ENCODE measurements around the gene CMC4. TPM values are rescaled to one million over a fixed set of nuclear protein-coding genes. Genes with fewer than 3 reads are reported as not detected.

The CMC4 gene
- total RNA-seq, 1 donor from 2014 or later: 6.2 TPM

DNA sequence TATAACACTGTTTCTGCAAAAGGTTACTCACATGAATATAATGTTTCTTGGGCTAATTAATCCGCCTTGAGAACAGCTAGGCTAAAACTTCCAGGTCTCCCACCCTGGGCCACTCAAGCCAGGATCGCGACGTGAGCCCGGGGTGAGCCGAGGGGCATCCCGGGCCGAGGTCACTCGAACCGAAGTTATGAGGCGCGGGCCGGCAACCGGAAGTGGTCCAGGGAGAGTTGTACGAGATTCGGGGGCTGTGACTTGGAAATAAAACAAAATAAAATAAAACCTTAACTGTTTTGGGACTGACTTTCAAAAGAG, 317 bp downstream of the CMC4 start:
- peak overlapping the region; percentile 76 for H3K4me3 Mint-ChIP-seq
- peaks cover 22% of the 10 kb centered on the region for H3K9me3 Mint-ChIP-seq
- DNase-seq (ENCODE audit: low spot score in 2 of 2, unreplicated experiment in 2 of 2): no peak
- H3K27me3 Mint-ChIP-seq (ENCODE audit: low read depth): no peaks in the 10 kb centered on the region
- H3K36me3 Mint-ChIP-seq: peaks cover 11% of the 10 kb centered on the region
- H3K4me1 Mint-ChIP-seq: peaks cover 18% of the 10 kb centered on the region
- peak overlapping the region; percentile 73 for H3K27ac Mint-ChIP-seq
- TF ChIP-seq, protein P1, sequence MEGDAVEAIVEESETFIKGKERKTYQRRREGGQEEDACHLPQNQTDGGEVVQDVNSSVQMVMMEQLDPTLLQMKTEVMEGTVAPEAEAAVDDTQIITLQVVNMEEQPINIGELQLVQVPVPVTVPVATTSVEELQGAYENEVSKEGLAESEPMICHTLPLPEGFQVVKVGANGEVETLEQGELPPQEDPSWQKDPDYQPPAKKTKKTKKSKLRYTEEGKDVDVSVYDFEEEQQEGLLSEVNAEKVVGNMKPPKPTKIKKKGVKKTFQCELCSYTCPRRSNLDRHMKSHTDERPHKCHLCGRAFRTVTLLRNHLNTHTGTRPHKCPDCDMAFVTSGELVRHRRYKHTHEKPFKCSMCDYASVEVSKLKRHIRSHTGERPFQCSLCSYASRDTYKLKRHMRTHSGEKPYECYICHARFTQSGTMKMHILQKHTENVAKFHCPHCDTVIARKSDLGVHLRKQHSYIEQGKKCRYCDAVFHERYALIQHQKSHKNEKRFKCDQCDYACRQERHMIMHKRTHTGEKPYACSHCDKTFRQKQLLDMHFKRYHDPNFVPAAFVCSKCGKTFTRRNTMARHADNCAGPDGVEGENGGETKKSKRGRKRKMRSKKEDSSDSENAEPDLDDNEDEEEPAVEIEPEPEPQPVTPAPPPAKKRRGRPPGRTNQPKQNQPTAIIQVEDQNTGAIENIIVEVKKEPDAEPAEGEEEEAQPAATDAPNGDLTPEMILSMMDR (IDR thresholded peaks at IDR 0.05; ENCODE audit: unreplicated experiment): no peak

DNA sequence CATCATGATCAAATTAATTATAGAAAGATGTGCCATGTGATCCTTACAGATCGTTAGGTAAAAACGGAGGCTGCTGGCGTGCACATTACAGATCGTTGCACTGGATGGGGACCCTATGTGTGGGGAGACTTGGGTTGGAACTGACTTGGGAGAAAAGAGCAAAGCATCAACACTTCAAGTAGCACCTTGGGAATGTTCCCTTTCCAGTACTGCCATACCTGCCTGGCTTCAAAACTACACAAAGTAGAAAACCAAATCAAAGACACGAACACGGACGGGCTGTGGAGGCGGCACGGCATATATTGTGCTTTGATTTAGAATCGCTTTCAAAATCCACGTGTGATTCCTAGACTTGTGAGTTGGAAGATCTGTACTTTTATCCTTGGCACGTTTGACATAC, 898 bp downstream of the CMC4 start:
- peaks cover 8% of the 10 kb centered on the region for H3K36me3 Mint-ChIP-seq
- peak overlapping the region; percentile 65 for H3K27ac Mint-ChIP-seq
- H3K4me1 Mint-ChIP-seq: peaks cover 18% of the 10 kb centered on the region
- no peaks in the 10 kb centered on the region for H3K27me3 Mint-ChIP-seq (ENCODE audit: low read depth)
- no peak for DNase-seq (ENCODE audit: low spot score in 2 of 2, unreplicated experiment in 2 of 2)
- TF ChIP-seq, protein P1 (IDR thresholded peaks at IDR 0.05; ENCODE audit: unreplicated experiment): no peak
- H3K9me3 Mint-ChIP-seq: peaks cover 17% of the 10 kb centered on the region
- H3K4me3 Mint-ChIP-seq: peak overlapping the region; percentile 76

DNA sequence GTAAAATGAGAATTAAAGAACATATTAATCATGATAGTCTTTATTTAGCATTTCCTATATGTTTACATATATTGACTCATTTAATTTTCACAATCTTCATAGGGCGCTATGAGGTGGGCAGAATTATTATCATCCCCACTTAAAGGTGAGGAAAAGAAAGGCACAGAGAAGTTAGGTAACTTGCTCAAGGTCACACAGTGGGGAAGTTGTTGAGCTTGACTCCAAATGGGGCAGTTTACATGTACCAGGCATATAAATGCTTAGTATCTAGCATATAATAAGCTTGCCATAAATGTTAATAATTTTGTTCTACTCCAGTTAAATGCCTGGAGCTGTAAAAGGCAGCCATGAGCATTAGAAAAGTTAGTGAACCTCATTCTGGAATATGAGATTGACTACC, 1.5 kb downstream of the CMC4 start:
- Mint-ChIP-seq H3K27me3 (ENCODE audit: low read depth) (no peaks in the 10 kb centered on the region), H3K4me1 (peaks cover 18% of the 10 kb centered on the region), H3K4me3 (peak overlapping the region; percentile 76), H3K36me3 (peaks cover 8% of the 10 kb centered on the region), H3K27ac (no peak overlapping the region), H3K9me3 (peaks cover 15% of the 10 kb centered on the region)
- TF ChIP-seq, protein P1 (IDR thresholded peaks at IDR 0.05; ENCODE audit: unreplicated experiment): no peak
- no peak for DNase-seq (ENCODE audit: low spot score in 2 of 2, unreplicated experiment in 2 of 2)

DNA sequence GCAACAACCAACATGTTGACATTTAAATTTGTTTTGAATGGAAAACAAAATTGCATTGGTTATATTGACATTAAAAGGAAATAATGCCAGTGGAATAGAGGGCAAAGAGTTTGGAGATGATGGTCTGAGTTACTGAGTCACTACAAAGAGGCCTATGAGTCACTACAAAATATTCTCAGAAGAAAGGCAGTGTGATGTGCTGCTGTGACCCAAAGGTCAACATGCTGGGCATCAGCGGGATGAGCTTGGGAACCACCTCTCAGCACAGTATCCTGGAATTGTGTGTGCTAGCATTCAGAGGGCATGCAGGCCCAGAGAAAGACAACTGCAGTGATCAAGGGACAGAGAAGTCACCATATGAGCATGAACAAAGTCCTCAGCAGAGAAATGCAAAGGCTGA, 2.8 kb downstream of the CMC4 start:
- Mint-ChIP-seq H3K9me3 (peaks cover 5% of the 10 kb centered on the region), H3K27me3 (ENCODE audit: low read depth) (no peaks in the 10 kb centered on the region), H3K36me3 (peaks cover 3% of the 10 kb centered on the region), H3K27ac (no peak overlapping the region), H3K4me1 (peaks cover 17% of the 10 kb centered on the region), H3K4me3 (no peak overlapping the region)
- TF ChIP-seq, protein P1 (IDR thresholded peaks at IDR 0.05; ENCODE audit: unreplicated experiment): no peak
- no peak for DNase-seq (ENCODE audit: low spot score in 2 of 2, unreplicated experiment in 2 of 2)

DNA sequence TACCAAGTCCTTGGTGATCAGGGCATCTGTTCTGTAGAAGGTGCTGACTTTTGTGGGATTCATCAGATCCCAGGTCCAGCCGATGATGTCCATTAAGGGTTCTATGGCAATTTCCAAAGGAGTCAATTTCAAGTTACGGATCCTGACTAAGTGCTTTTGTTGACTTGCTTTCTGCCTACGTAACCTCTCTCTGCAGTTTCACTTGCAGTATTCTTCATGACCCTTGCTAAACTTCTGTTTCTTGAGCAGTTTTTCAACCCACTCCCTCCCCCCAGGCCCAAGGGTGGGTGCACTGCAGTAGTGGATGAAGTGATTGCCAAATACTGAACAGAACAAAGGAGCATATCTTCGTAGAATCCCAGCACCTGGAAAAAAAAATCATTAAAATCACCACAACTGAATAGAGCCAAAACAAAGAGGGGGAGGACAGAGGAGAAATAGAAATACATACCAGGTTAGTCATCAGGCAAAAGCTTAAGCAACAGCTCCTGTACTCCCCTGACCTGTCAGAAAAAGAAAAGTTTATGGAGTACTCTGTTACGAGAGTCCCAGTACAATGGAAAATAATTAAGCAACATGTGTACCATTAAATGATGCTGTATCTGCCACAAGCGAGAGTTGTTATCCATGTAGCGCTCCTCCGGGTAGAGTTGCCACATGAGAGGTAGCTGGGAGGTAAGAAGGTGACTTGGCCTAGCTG, 5.8 kb downstream of the CMC4 start:
- peak overlapping the region; percentile 35 for H3K27ac Mint-ChIP-seq
- peaks cover 7% of the 10 kb centered on the region for H3K4me1 Mint-ChIP-seq
- no peak for DNase-seq (ENCODE audit: low spot score in 2 of 2, unreplicated experiment in 2 of 2)
- H3K9me3 Mint-ChIP-seq: peaks cover 4% of the 10 kb centered on the region
- TF ChIP-seq, protein P1 (IDR thresholded peaks at IDR 0.05; ENCODE audit: unreplicated experiment): no peak
- H3K4me3 Mint-ChIP-seq: no peak overlapping the region
- no peaks in the 10 kb centered on the region for H3K27me3 Mint-ChIP-seq (ENCODE audit: low read depth)
- H3K36me3 Mint-ChIP-seq: peaks cover 4% of the 10 kb centered on the region

DNA sequence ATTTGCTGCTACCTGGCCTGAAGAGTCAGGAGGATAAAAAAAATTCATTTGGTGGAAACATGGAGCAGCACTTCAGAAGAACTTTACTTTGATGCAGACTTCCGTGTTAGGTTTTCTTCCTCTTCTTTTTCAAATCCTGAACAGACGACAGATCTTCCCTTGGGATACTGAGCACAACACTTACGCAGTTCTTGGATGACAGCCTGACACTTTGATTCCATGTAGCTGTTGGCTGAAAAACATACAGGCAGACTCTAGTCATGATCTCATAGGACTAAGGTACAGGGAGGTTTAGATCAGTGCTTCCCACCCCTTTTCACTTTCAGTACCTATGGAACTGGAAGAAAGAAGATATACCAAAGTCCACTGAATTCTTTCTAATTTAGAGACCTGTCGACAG, 9.2 kb downstream of the CMC4 start:
- H3K4me3 Mint-ChIP-seq: no peak overlapping the region
- peaks cover 4% of the 10 kb centered on the region for H3K36me3 Mint-ChIP-seq
- TF ChIP-seq, protein P1 (IDR thresholded peaks at IDR 0.05; ENCODE audit: unreplicated experiment): no peak
- no peak overlapping the region for H3K27ac Mint-ChIP-seq
- no peak for DNase-seq (ENCODE audit: low spot score in 2 of 2, unreplicated experiment in 2 of 2)
- H3K27me3 Mint-ChIP-seq (ENCODE audit: low read depth): no peaks in the 10 kb centered on the region
- H3K4me1 Mint-ChIP-seq: no peaks in the 10 kb centered on the region
- H3K9me3 Mint-ChIP-seq: peaks cover 4% of the 10 kb centered on the region

Data from mesothelial cell of epicardium (in vitro differentiated cells).